ENCODE measurements around the gene P2RX4.

GRCh38 chr12:121209221-121209620 lies 708 bp upstream of the P2RX4 start:
- TF ChIP-seq DDIT3 (CRISPR knock-in tag; IDR thresholded peaks at IDR 0.05): no peak
- TF ChIP-seq JUNB (CRISPR knock-in tag; IDR thresholded peaks at IDR 0.05; ENCODE audit: borderline replicate concordance): no peak
- TF ChIP-seq NFYB (CRISPR knock-in tag; IDR thresholded peaks at IDR 0.05): no peak
